Epithelial cell of esophagus (primary cell): ENCODE results near the gene MTURN.
"Not testable (repeated sequence)": the region's sequence is repeated elsewhere in the genome, so short reads cannot be mapped to it uniquely, and the experiment has no call there.

Experiments used
- DNase-seq: peaks from one replicate; pipeline ENCODE4 v3.0.0; 2010; ENCODE audit warnings: low read depth
- H3K4me3 ChIP-seq: 2 replicates; pipeline ENCODE4 v1.5.1; 2011; ENCODE audit warnings: mild to moderate bottlenecking, low read length, control low read depth
- CTCF ChIP-seq: IDR thresholded peaks from 2 replicates; pipeline ENCODE4 v1.5.1; 2011; ENCODE audit warnings: low read depth, mild to moderate bottlenecking, low read length, control low read depth, inconsistent platforms; ENCODE audit not compliant: insufficient read depth; ENCODE audit errors: missing control alignments

Gene MTURN

GRCh38 chr7:30182814-30183213, 48.0 kb downstream of the MTURN start:
- TF ChIP-seq CTCF = no peak
- DNase-seq = no peak
- H3K4me3 ChIP-seq = no peak overlapping the region

- no peak for TF ChIP-seq CTCF
- no peak for DNase-seq
- H3K4me3 ChIP-seq = no peak overlapping the region
These were observed 49.1 kb downstream of the MTURN start for GRCh38 chr7:30183749-30184369.

GRCh38 chr7:30184791-30185487, 50.2 kb downstream of the MTURN start:
- H3K4me3 ChIP-seq = no peak overlapping the region
- TF ChIP-seq CTCF = no peak
- DNase-seq = no peak

GRCh38 chr7:30185496-30185895, 50.7 kb downstream of the MTURN start:
- H3K4me3 ChIP-seq = no peak overlapping the region
- no peak for TF ChIP-seq CTCF
- DNase-seq = no peak

- DNase-seq = no peak
- TF ChIP-seq CTCF = no peak
- no peak overlapping the region for H3K4me3 ChIP-seq
These were observed 51.9 kb downstream of the MTURN start for GRCh38 chr7:30186725-30187124.

GRCh38 chr7:30187513-30187912, 52.7 kb downstream of the MTURN start:
- TF ChIP-seq CTCF = no peak
- DNase-seq = no peak

GRCh38 chr7:30188381-30188780, 53.6 kb downstream of the MTURN start:
- not testable (repeated sequence) for H3K4me3 ChIP-seq, DNase-seq

More at GRCh38 chr7:30187513-30187912, 52.7 kb downstream of the MTURN start:
- no peak overlapping the region for H3K4me3 ChIP-seq
